ENCODE results near the gene CABCOCO1. TPM values are rescaled to one million over a fixed set of nuclear protein-coding genes. Genes with fewer than 3 reads are reported as not detected.

Gene CABCOCO1
- polyA plus RNA-seq, 1 of the 3 experiments (the other 2 are of a cell fraction), result 0.71 TPM

- TF ChIP-seq, protein P1, sequence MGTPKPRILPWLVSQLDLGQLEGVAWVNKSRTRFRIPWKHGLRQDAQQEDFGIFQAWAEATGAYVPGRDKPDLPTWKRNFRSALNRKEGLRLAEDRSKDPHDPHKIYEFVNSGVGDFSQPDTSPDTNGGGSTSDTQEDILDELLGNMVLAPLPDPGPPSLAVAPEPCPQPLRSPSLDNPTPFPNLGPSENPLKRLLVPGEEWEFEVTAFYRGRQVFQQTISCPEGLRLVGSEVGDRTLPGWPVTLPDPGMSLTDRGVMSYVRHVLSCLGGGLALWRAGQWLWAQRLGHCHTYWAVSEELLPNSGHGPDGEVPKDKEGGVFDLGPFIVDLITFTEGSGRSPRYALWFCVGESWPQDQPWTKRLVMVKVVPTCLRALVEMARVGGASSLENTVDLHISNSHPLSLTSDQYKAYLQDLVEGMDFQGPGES (IDR thresholded peaks at IDR 0.05; ENCODE audit: low read depth, low read length), result no peak
- no peak for TF ChIP-seq TAF1 (IDR thresholded peaks at IDR 0.05; ENCODE audit: borderline replicate concordance, low read depth, low read length)
- TF ChIP-seq NRF1 (IDR thresholded peaks at IDR 0.05; ENCODE audit: low read depth, low read length), result no peak
- no peak for TF ChIP-seq FOXM1 (IDR thresholded peaks at IDR 0.05; ENCODE audit: low read depth)
- TF ChIP-seq, protein P2, sequence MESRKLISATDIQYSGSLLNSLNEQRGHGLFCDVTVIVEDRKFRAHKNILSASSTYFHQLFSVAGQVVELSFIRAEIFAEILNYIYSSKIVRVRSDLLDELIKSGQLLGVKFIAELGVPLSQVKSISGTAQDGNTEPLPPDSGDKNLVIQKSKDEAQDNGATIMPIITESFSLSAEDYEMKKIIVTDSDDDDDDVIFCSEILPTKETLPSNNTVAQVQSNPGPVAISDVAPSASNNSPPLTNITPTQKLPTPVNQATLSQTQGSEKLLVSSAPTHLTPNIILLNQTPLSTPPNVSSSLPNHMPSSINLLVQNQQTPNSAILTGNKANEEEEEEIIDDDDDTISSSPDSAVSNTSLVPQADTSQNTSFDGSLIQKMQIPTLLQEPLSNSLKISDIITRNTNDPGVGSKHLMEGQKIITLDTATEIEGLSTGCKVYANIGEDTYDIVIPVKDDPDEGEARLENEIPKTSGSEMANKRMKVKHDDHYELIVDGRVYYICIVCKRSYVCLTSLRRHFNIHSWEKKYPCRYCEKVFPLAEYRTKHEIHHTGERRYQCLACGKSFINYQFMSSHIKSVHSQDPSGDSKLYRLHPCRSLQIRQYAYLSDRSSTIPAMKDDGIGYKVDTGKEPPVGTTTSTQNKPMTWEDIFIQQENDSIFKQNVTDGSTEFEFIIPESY (IDR thresholded peaks at IDR 0.05; ENCODE audit: borderline replicate concordance, low read depth), result no peak
- TF ChIP-seq, protein P3, sequence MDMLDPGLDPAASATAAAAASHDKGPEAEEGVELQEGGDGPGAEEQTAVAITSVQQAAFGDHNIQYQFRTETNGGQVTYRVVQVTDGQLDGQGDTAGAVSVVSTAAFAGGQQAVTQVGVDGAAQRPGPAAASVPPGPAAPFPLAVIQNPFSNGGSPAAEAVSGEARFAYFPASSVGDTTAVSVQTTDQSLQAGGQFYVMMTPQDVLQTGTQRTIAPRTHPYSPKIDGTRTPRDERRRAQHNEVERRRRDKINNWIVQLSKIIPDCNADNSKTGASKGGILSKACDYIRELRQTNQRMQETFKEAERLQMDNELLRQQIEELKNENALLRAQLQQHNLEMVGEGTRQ (IDR thresholded peaks at IDR 0.05; ENCODE audit: borderline replicate concordance, low read depth, low read length), result no peak
- no peak for TF ChIP-seq SMC3 (IDR thresholded peaks at IDR 0.05; ENCODE audit: low read depth, low read length)
These were observed 33.7 kb upstream of the CABCOCO1 start (continued) for GRCh38 chr10:61628875-61629513.

DNA sequence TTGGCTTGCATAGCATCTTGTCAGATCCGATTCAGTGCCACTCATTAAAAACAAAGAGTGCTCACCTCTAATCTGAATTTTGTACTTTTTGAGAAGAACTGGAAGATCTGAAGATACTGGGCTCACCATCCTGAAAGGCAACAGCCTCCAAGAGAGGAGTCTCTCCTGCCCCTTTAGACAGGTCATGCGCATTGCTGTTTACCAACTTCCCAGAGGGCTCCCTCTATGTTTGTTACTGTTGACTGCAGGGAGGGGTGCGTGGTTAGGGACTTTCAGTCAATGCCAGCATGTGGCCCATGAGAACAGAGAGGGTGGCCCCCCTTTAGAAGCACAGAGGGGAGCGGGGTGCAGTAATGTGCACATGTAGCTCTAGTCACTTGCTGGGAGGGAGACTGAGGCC lies 33.2 kb upstream of the CABCOCO1 start:
- H3K4me3 ChIP-seq (ENCODE audit: low read depth in 2 of 2, low read length in 1 of 2), result 0 out of 4 replicates have a peak overlapping the region, but pooled peaks of 1 of the 2 experiments have one; percentile 8
- no peak overlapping the region for H3K9ac ChIP-seq
- 95% methylated on average over 3 of the region's 4 CpGs for WGBS (ENCODE audit: low lambda C conversion rate)
- CTCF ChIA-PET, result no interaction called here
- H3K27ac ChIP-seq (ENCODE audit: low read depth in 2 of 2, low read length in 1 of 2), result peak overlapping the region in 1 of 2 experiments; percentile 85; a peak in 3 of 4 replicates
- H3K9me3 ChIP-seq, result no peaks in the 10 kb centered on the region
- H3K9me2 ChIP-seq, result no peaks in the 10 kb centered on the region
- POLR2A ChIA-PET, result no interaction called here
- TF ChIP-seq MAX (IDR thresholded peaks at IDR 0.05; ENCODE audit: low read depth), result no peak
- no peak for TF ChIP-seq MEF2A (IDR thresholded peaks at IDR 0.05; ENCODE audit: borderline replicate concordance, low read depth)
- TF ChIP-seq FOSL2 (IDR thresholded peaks at IDR 0.05; ENCODE audit: borderline replicate concordance, low read depth), result no peak
- no peak for TF ChIP-seq REST (IDR thresholded peaks at IDR 0.05; ENCODE audit: low read depth, low read length)
- no peak for TF ChIP-seq FOXJ3 (CRISPR knock-in tag; IDR thresholded peaks at IDR 0.05)
- no peak for TF ChIP-seq SIN3A (IDR thresholded peaks at IDR 0.05; ENCODE audit: borderline replicate concordance, low read depth, low read length)
- H3K4me2 ChIP-seq, result no peak overlapping the region; the same call in 1 of the 2 replicates
- H3K36me3 ChIP-seq (replicated peaks in 1 of 2; ENCODE audit: control insufficient read depth in 1 of 2, insufficient read depth in 2 of 2, low read length in 1 of 2), result no peaks in the 10 kb centered on the region
- peaks cover 31% of the 10 kb centered on the region for H3F3A ChIP-seq (replicated peaks; ENCODE audit: insufficient read depth)
- no peaks in the 10 kb centered on the region for H3K27me3 ChIP-seq (ENCODE audit: insufficient read depth)
- H3K4me1 ChIP-seq (ENCODE audit: control insufficient read depth in 1 of 2, insufficient read depth in 2 of 2, low read depth in 1 of 2, low read length in 1 of 2), result peaks cover 0 to 17% of the 10 kb centered on the region in 2 experiments; a peak in 1 of 4 replicates
- peak overlapping the region; percentile 30; the same call in 1 of the 2 replicates for H2AFZ ChIP-seq (ENCODE audit: low read depth)
- H3K79me2 ChIP-seq (ENCODE audit: insufficient read depth), result no peaks in the 10 kb centered on the region
- no peak for DNase-seq
- no peaks in the 10 kb centered on the region for H4K20me1 ChIP-seq (ENCODE audit: insufficient read depth)
